A673 (cell line): Measurements from ENCODE around the gene DEFB112.

Experiments used
- EZH2 ChIP-seq: fragments of 200-600 bp; sonication (generic); IDR thresholded peaks from 2 replicates; pipeline ENCODE4 v1.6.1; 2017; ENCODE audit warnings: borderline replicate concordance, low read depth, mild to moderate bottlenecking, mixed read lengths, antibody characterized with exemption, low read length; ENCODE audit not compliant: poor library complexity, severe bottlenecking
- TF ChIP-seq, protein P1 (sequence below): fragments of 300-800, 200-600 bp; sonication (generic); conservative IDR thresholded peaks from 2 replicates; pipeline ENCODE4 v1.5.1; 2017; ENCODE audit warnings: low read depth, mild to moderate bottlenecking, antibody characterized with exemption, low read length, moderate library complexity, mixed read lengths

DNA sequence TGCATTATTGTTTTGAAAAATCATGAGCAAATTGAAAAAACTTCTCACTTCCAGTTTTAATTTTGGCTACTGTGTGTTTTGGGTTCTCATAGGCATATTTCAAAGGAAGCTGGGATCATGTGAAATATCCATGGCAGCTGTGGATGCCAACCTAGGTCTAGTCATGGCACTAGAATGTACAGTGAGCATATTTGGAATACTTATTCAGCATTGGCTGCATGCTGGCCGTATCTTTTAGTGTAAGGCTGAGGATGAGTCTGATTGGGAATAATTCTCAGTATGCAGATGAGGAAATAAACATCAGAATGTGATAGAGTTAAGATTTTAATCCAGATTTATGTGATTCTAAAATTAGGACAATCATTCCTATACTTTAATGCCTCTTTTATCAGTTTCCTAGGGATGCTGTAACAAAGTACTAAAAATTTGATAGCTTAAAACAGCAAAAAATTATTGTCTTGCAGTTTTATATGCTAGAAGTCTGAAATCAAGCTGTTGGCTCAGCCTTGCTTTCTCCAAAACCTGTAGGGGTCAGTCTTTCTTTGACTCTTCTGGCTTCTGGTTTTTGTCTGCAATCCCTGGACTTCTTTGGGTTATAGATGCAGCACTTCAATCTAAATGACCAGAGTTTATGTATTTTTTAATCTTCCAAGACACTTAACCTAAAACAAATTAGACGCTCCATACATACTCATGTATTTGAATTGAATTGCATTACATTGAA is 37.7 kb upstream of the DEFB112 start:
- TF ChIP-seq, protein P1, sequence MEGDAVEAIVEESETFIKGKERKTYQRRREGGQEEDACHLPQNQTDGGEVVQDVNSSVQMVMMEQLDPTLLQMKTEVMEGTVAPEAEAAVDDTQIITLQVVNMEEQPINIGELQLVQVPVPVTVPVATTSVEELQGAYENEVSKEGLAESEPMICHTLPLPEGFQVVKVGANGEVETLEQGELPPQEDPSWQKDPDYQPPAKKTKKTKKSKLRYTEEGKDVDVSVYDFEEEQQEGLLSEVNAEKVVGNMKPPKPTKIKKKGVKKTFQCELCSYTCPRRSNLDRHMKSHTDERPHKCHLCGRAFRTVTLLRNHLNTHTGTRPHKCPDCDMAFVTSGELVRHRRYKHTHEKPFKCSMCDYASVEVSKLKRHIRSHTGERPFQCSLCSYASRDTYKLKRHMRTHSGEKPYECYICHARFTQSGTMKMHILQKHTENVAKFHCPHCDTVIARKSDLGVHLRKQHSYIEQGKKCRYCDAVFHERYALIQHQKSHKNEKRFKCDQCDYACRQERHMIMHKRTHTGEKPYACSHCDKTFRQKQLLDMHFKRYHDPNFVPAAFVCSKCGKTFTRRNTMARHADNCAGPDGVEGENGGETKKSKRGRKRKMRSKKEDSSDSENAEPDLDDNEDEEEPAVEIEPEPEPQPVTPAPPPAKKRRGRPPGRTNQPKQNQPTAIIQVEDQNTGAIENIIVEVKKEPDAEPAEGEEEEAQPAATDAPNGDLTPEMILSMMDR: no peak
- TF ChIP-seq EZH2: no peak
